Activated CD4-positive, alpha-beta T cell treated with anti-CD3 and anti-CD28 coated beads for 36 hours (primary cell): Measurements from ENCODE around the gene C1QTNF2. TPM values are rescaled to one million over a fixed set of nuclear protein-coding genes. Genes with fewer than 3 reads are reported as not detected.

Source experiments
- ATAC-seq: fragments of 200-7000 bp; cut with Tn5 transposase; one replicate; pipeline ENCODE4 v1.10.0; 2021; ENCODE audit warnings: mild to moderate bottlenecking, moderate library complexity
- CTCF ChIA-PET: fragments of 350-600 bp; sonication (Branson Sonifier 250); formaldehyde crosslinking; loops from one replicate; lab custom pipeline; 2021; ENCODE audit warnings: antibody characterized with exemption; lab: Charles Lee
- POLR2A ChIA-PET: fragments of 350-600 bp; sonication (Branson Sonifier 250); formaldehyde crosslinking; loops from one replicate; lab custom pipeline; 2021; ENCODE audit warnings: antibody characterized with exemption, inconsistent platforms; lab: Charles Lee
- DNase-seq: peaks from one replicate; pipeline ENCODE4 v3.0.0-alpha.2; 2020
- H3K27ac Mint-ChIP-seq: one replicate; pipeline ENCODE4 v1.8.0; 2021; ENCODE audit warnings: mixed read lengths
- H3K27me3 Mint-ChIP-seq: one replicate; pipeline ENCODE4 v1.8.0; 2021; ENCODE audit warnings: mixed read lengths
- H3K36me3 Mint-ChIP-seq: one replicate; pipeline ENCODE4 v1.8.0; 2021; ENCODE audit warnings: low read depth, mixed read lengths
- H3K4me1 Mint-ChIP-seq: one replicate; pipeline ENCODE4 v1.8.0; 2021; ENCODE audit warnings: mixed read lengths
- H3K4me3 Mint-ChIP-seq: one replicate; pipeline ENCODE4 v1.8.0; 2021; ENCODE audit warnings: mild to moderate bottlenecking, moderate library complexity, mixed read lengths
- H3K9me3 Mint-ChIP-seq: one replicate; pipeline ENCODE4 v1.8.0; 2021; ENCODE audit warnings: low read depth, mixed read lengths
- intact Hi-C, 2 experiments: fragments of 100-400 bp; cut with DNase I in 1 of 2; cut with micrococcal nuclease in 1 of 2; formaldehyde crosslinking; loops; one replicate each; pipeline versions ENCODE4 v1.14.2 to v1.15.1; 2022 to 2024; cut with DNase I, micrococcal nuclease
- total RNA-seq, 2 experiments: library from RNA; stranded (reverse); gene quantifications; one replicate each; pipeline ENCODE4 v1.2.3, GENCODE V29; 2021

C1QTNF2 gene
- total RNA-seq, 2 experiments from 2014 or later, result not detected

GRCh38 chr5:160315968-160316367 is 54.5 kb downstream of the C1QTNF2 start:
- H3K36me3 Mint-ChIP-seq, result no peaks in the 10 kb centered on the region
- ATAC-seq (no peak), DNase-seq (no peak)
- H3K4me1 Mint-ChIP-seq, result peaks cover 8% of the 10 kb centered on the region
- intact Hi-C loops, result no loop called here
- no peak overlapping the region for H3K27ac Mint-ChIP-seq
- peaks cover 38% of the 10 kb centered on the region for H3K27me3 Mint-ChIP-seq
- ChIA-PET CTCF (interaction anchor here (0.7 kb wide), 1 partner anchor 294 kb away, joined by 3 read pairs; no protein-coding TSS in a partner anchor), POLR2A (no interaction called here)
- H3K4me3 Mint-ChIP-seq, result no peak overlapping the region
- no peaks in the 10 kb centered on the region for H3K9me3 Mint-ChIP-seq

- ATAC-seq (no peak), DNase-seq (no peak)
- ChIA-PET CTCF (interaction anchor here (1.1 kb wide), 1 partner anchor 32 kb away, joined by 3 read pairs; no protein-coding TSS in a partner anchor), POLR2A (no interaction called here)
- intact Hi-C loops, result no loop called here
- Mint-ChIP-seq H3K4me1 (peaks cover 8% of the 10 kb centered on the region), H3K27me3 (peaks cover 51% of the 10 kb centered on the region), H3K4me3 (peak overlapping the region; percentile 67), H3K27ac (no peak overlapping the region), H3K36me3 (no peaks in the 10 kb centered on the region), H3K9me3 (no peaks in the 10 kb centered on the region)
These were observed 57.3 kb downstream of the C1QTNF2 start for GRCh38 chr5:160312960-160313727.

GRCh38 chr5:160312134-160312959 is 58.1 kb downstream of the C1QTNF2 start, which contains the start of gene CCNJL:
Gene CCNJL, minus strand, starts transcription at chr5:160312564. Its CDS starts 641 bp downstream, at chr5:160311923.
- intact Hi-C loops, result no loop called here
- ChIA-PET POLR2A (no interaction called here), CTCF (no interaction called here)
- Mint-ChIP-seq H3K4me1 (peaks cover 8% of the 10 kb centered on the region), H3K9me3 (no peaks in the 10 kb centered on the region), H3K4me3 (peak within 1 kb of the TSS; percentile 67), H3K27ac (no peak within 1 kb of the TSS), H3K27me3 (peaks cover 56% of the 10 kb centered on the region), H3K36me3 (no peaks in the 10 kb centered on the region)
- ATAC-seq (peak; percentile 44), DNase-seq (peak; percentile 23)

GRCh38 chr5:160311491-160312133 is 58.8 kb downstream of the C1QTNF2 start:
- DNase-seq (peak; percentile 6), ATAC-seq (no peak)
- peaks cover 52% of the 10 kb centered on the region for H3K27me3 Mint-ChIP-seq
- intact Hi-C loops, result no loop called here
- H3K4me3 Mint-ChIP-seq, result no peak overlapping the region
- CTCF ChIA-PET, result no interaction called here
- no peak overlapping the region for H3K27ac Mint-ChIP-seq
- POLR2A ChIA-PET, result interaction anchor here (0.7 kb wide), 1 partner anchor 108 kb away, joined by 3 read pairs; no protein-coding TSS in a partner anchor
- no peaks in the 10 kb centered on the region for H3K36me3 Mint-ChIP-seq
- no peaks in the 10 kb centered on the region for H3K9me3 Mint-ChIP-seq
- peaks cover 8% of the 10 kb centered on the region for H3K4me1 Mint-ChIP-seq

- no peaks in the 10 kb centered on the region for H3K9me3 Mint-ChIP-seq
- DNase-seq, result no peak
- intact Hi-C loops, result no loop called here
- H3K27me3 Mint-ChIP-seq, result peaks cover 47% of the 10 kb centered on the region
- CTCF ChIA-PET, result no interaction called here
- H3K4me3 Mint-ChIP-seq, result no peak overlapping the region
- ATAC-seq, result no peak
- no peaks in the 10 kb centered on the region for H3K36me3 Mint-ChIP-seq
- POLR2A ChIA-PET, result interaction anchor here (0.7 kb wide), 1 partner anchor 109 kb away, joined by 3 read pairs; no protein-coding TSS in a partner anchor
- H3K27ac Mint-ChIP-seq, result no peak overlapping the region
- H3K4me1 Mint-ChIP-seq, result peaks cover 8% of the 10 kb centered on the region
These were observed 59.7 kb downstream of the C1QTNF2 start for GRCh38 chr5:160310552-160311295.

- Mint-ChIP-seq H3K27me3 (peaks cover 47% of the 10 kb centered on the region), H3K27ac (no peak overlapping the region), H3K4me3 (no peak overlapping the region), H3K4me1 (peaks cover 8% of the 10 kb centered on the region), H3K36me3 (no peaks in the 10 kb centered on the region), H3K9me3 (no peaks in the 10 kb centered on the region)
- CTCF ChIA-PET, result interaction anchor here (0.6 to 1.5 kb wide), 2 partner anchors 81 to 284 kb away, joined by 3 to 5 read pairs; no protein-coding TSS in a partner anchor
- ATAC-seq (no peak), DNase-seq (no peak)
- POLR2A ChIA-PET, result no interaction called here
- intact Hi-C loops, result no loop called here
These were observed 60.3 kb downstream of the C1QTNF2 start for GRCh38 chr5:160310140-160310539.

GRCh38 chr5:160306696-160307095 is 63.7 kb downstream of the C1QTNF2 start:
- H3K4me3 Mint-ChIP-seq, result no peak overlapping the region
- H3K9me3 Mint-ChIP-seq, result no peaks in the 10 kb centered on the region
- DNase-seq, result no peak
- H3K4me1 Mint-ChIP-seq, result peaks cover 3% of the 10 kb centered on the region
- H3K27me3 Mint-ChIP-seq, result peaks cover 30% of the 10 kb centered on the region
- ChIA-PET CTCF (interaction anchor here (0.5 kb wide), 1 partner anchor 51 kb away, joined by 3 read pairs; no protein-coding TSS in a partner anchor), POLR2A (no interaction called here)
- no peak for ATAC-seq
- intact Hi-C loops, result no loop called here
- H3K36me3 Mint-ChIP-seq, result no peaks in the 10 kb centered on the region
- H3K27ac Mint-ChIP-seq, result no peak overlapping the region

GRCh38 chr5:160305319-160305718 is 65.1 kb downstream of the C1QTNF2 start:
- intact Hi-C loops, result no loop called here
- ATAC-seq (no peak), DNase-seq (no peak)
- Mint-ChIP-seq H3K9me3 (no peaks in the 10 kb centered on the region), H3K4me3 (no peak overlapping the region), H3K36me3 (no peaks in the 10 kb centered on the region), H3K4me1 (no peaks in the 10 kb centered on the region), H3K27ac (no peak overlapping the region), H3K27me3 (peaks cover 18% of the 10 kb centered on the region)
- CTCF ChIA-PET, result no interaction called here
- POLR2A ChIA-PET, result no interaction called here

- intact Hi-C loops, result no loop called here
- POLR2A ChIA-PET, result no interaction called here
- CTCF ChIA-PET, result no interaction called here
- Mint-ChIP-seq H3K27ac (no peak overlapping the region), H3K27me3 (peaks cover 9% of the 10 kb centered on the region), H3K4me1 (no peaks in the 10 kb centered on the region), H3K36me3 (no peaks in the 10 kb centered on the region), H3K9me3 (no peaks in the 10 kb centered on the region), H3K4me3 (no peak overlapping the region)
- ATAC-seq (no peak), DNase-seq (no peak)
These were observed 66.7 kb downstream of the C1QTNF2 start for GRCh38 chr5:160303690-160304089.

GRCh38 chr5:160298189-160298588 is 72.2 kb downstream of the C1QTNF2 start:
- ChIA-PET CTCF (interaction anchor here (0.7 kb wide), 1 partner anchor 79 kb away, joined by 4 read pairs; no protein-coding TSS in a partner anchor), POLR2A (no interaction called here)
- Mint-ChIP-seq H3K4me3 (no peak overlapping the region), H3K9me3 (no peaks in the 10 kb centered on the region), H3K36me3 (no peaks in the 10 kb centered on the region), H3K27me3 (peaks cover 3% of the 10 kb centered on the region), H3K4me1 (no peaks in the 10 kb centered on the region), H3K27ac (no peak overlapping the region)
- intact Hi-C loops, result no loop called here
- DNase-seq (no peak), ATAC-seq (no peak)
